Thyroid gland (tissue), 4 donors: ENCODE results near the gene PABPN1L.

Experiments used
- CTCF ChIP-seq, 6 experiments: fragments of 200-600 bp in 3 of 6; fragments of 450-650 bp in 3 of 6; sonication (generic) in 3 of 6; IDR thresholded peaks; one replicate each; pipeline ENCODE4 v1.5.1; 2016 to 2019; ENCODE audit warnings: antibody characterized with exemption in 6 of 6, mild to moderate bottlenecking in 2 of 6, inconsistent platforms in 1 of 6, moderate library complexity in 1 of 6
- POLR2A ChIP-seq, 2 donors: fragments of 450-650 bp; IDR thresholded peaks; one replicate each; pipeline ENCODE4 v1.6.1; 2017; ENCODE audit warnings: antibody characterized with exemption in 2 of 2, mild to moderate bottlenecking in 2 of 2, moderate library complexity in 1 of 2

- TF ChIP-seq CTCF (IDR thresholded peaks at IDR 0.05) (no peak), POLR2A (IDR thresholded peaks at IDR 0.05) (no peak)
These were observed 44.9 kb upstream of the PABPN1L start for GRCh38 chr16:88911136-88911945.
